GM19351 (cell line): ENCODE results near the gene CCDC12.

ENCODE experiments used
- ATAC-seq: cut with Tn5 transposase; IDR thresholded peaks from one replicate; pipeline ENCODE4 v1.9.1; 2021; ENCODE audit warnings: mild to moderate bottlenecking, moderate library complexity; ENCODE audit not compliant: unreplicated experiment

Gene CCDC12

GRCh38 chr3:46997453-46998091 lies 21.0 kb upstream of the CCDC12 start:
- ATAC-seq = no peak

- ATAC-seq = no peak
These were observed 20.3 kb upstream of the CCDC12 start for GRCh38 chr3:46996689-46997452.

- ATAC-seq = no peak
These were observed 19.5 kb upstream of the CCDC12 start for GRCh38 chr3:46995901-46996562.

GRCh38 chr3:46994801-46995731 lies 18.5 kb upstream of the CCDC12 start:
- no peak for ATAC-seq

- ATAC-seq = no peak
These were observed 17.4 kb upstream of the CCDC12 start for GRCh38 chr3:46993986-46994385.

GRCh38 chr3:46993292-46993691 lies 16.7 kb upstream of the CCDC12 start:
- ATAC-seq = no peak

GRCh38 chr3:46992231-46992630 lies 15.7 kb upstream of the CCDC12 start:
- no peak for ATAC-seq

GRCh38 chr3:46991406-46992165 lies 15.0 kb upstream of the CCDC12 start:
- ATAC-seq = no peak

GRCh38 chr3:46990573-46991374 lies 14.2 kb upstream of the CCDC12 start:
- ATAC-seq = no peak

- no peak for ATAC-seq
These were observed 12.7 kb upstream of the CCDC12 start for GRCh38 chr3:46989146-46989810.

- no peak for ATAC-seq
These were observed 12.1 kb upstream of the CCDC12 start for GRCh38 chr3:46988616-46989015.

GRCh38 chr3:46987743-46988401 lies 11.3 kb upstream of the CCDC12 start:
- ATAC-seq = peak; percentile 85

GRCh38 chr3:46987319-46987742 lies 10.8 kb upstream of the CCDC12 start:
- peak; percentile 6 for ATAC-seq

- ATAC-seq = no peak
These were observed 10.3 kb upstream of the CCDC12 start for GRCh38 chr3:46986782-46987310.

- ATAC-seq = no peak
These were observed 9.6 kb upstream of the CCDC12 start for GRCh38 chr3:46986055-46986730.

- ATAC-seq = no peak
These were observed 9.0 kb upstream of the CCDC12 start for GRCh38 chr3:46985588-46985987.
